HG02840 (cell line): ENCODE data around the gene MYO10.

ENCODE experiments used
- ATAC-seq: cut with Tn5 transposase; IDR thresholded peaks from one replicate; pipeline ENCODE4 v1.9.1; 2021; ENCODE audit warnings: mild to moderate bottlenecking, moderate library complexity, moderate number of reproducible peaks; ENCODE audit not compliant: unreplicated experiment, low FRiP score

Gene MYO10

DNA sequence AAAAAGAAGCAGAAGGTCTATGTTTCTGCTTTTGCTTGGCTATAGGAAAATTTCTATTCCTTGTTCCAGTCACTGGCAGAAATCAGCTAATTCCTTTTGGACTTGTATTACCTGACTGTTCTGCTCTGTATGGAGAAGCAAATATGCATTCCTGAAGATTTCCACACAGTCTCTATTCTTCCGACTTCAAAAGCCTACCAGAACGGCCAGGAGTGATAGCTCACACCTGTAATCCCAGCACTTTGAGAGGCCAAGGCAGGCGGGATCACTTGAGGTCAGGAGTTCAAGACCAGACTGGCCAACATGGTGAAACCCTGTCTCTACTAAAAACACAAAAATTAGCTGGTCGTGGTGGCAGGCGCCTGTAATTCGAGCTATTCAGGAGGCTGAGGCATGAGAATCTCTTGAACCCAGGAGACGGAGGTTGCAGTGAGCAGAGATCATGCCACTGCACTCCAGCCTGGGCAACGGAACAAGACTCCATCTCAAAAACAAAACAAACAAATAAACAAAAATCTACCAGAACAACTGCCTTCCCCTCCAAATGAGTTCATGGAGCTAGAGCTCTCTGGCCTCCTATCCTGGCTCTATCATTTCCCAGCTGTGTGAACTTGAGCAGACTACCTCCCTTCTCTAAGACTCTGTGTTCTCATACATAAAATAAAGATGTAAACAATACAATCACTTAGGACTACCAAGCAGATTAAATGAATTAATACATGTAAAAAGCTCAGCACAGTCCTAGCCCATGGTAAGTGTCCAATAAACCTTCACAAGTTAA is 17.0 kb downstream of the MYO10 start:
- no peak for ATAC-seq

DNA sequence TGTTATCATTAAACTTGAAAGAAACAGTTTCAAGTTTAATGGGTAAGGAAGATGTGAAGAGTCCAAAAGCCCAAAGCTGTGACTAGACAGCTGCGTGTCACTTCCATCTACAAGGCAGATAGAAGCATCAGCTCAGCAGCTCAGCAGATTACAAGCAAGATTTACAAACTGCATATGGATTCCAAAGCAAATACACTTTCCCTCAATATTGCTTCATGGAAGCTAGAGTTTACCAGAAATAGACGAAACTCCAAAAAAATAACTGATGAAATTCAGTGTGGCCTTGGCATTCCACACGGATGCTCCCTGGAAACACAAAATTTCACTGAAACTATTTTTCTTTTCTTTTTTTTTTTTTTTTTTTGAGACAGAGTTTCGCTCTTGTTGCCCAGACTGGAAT is 17.9 kb downstream of the MYO10 start:
- ATAC-seq: no peak

DNA sequence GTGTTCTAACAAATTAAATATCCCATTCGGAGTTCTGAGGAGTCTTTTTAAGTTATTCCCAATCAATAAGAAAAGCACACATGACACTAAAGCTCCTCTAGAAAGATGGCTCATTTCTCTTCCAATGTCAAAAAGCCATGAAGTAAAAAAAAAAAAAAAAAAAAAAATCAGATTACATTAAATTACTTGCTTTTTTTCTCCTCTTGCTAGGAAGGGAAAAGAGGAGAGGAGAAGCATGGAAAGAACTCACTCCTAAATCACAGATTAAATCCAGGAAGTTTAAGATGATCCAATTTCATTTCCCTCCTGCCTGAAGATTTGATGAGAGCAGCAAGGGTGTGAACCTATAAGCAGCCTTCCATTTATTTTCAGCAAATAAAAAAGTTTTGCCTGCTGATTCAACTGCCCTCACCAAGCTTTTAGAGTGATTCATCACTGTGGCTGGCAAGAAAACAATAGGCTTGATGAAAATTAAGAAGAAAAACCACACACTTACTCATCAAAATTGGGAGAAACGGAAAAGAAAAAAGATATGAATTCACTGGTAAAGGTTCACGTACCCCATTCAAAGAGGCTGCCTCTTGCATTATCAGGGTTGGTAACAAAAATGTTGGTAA is 19.7 kb downstream of the MYO10 start:
- ATAC-seq: no peak

DNA sequence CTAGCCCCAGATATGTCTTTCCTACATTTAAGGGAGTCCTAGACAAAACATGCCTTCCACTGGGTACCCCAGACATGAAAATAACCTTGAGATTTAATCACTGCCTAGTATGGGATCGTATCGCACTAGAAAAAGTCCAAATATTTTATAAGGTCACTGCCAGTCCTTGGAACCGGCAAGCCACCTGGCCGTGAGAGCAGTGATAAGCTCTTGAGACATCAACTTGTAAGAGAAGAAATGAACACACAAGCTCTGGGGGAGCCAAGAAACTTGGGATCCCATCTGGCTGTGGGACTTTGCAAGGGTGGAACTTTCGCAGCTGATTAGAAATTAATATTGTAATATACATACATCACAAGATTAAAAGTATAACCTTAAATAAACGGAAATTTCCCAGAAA is 21.5 kb downstream of the MYO10 start:
- ATAC-seq: no peak

DNA sequence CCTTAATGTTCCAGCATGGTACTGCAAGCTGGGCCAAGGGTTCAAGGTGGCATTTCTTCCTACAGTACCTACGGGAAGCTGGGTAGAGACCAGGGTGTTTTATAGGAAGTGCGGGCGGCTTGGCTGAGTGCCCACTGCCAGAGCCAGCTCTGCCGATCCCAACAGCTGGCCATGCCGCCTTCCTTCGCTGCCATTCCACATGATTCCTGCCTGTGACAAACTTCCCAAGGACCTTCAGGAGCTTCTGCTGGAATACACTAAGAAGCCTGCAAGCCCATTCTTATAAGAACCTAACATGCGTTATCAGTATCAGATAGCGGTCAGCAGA is 22.0 kb downstream of the MYO10 start:
- no peak for ATAC-seq

DNA sequence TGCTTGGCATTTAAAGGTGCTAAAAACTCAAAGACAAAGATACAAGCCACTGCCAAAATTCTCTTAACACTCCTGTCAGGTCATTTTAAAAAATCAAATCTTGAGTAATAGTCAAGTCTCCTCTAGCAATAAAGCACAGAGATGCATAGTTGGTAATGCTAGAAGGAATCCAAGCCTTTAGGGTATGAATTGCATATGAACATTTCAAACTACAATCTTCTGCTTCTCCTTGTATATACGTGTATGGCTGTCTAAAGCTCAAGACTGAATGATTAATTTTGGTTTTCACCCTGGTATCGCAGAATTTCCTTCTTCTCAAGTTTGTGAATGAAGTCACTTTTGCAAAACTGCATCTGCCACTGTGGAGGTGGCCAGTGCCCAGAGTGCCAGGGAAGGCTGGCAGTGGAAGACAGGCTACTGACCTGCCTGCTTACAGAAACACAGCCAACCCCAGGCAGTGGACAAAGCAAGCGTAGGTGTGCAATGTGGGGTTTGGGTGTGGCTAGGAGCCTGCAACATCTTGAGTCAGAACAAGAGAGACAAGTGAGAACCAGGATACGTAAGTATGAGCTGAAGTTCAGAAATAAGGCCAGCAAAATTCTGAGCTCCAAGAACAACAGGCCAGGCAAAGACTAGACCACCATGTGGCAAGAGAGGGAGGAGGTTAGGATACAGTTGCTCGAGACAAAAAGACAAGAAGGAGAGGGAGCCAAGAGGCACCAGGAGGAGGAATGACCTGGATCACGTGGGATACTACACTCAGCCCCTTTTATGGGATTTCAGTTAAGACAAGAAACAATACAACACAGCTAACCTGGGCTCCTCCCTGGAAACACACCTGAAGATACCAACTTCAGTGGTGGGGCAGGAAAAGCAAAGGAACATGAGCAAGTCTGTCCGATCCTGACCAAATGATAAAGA is 22.6 kb downstream of the MYO10 start:
- no peak for ATAC-seq

DNA sequence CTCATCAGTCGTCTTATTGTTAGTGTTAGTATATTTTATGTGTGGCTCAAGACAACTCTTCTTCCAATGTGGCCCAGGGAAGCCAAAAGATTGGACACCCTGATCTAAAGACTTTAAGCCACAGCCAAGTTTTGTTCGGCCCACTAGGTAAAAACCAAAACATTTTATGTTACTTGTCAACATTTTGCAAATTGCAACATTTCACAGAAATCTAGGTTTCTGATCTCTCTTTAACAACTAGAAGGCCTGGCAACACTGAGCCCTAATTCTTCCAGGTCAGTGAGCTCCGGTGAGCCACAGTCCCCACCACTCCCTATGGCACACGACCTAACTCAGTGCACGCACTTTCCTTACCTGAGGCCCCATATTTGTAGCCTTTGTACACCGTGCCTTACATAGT is 24.0 kb downstream of the MYO10 start:
- no peak for ATAC-seq

DNA sequence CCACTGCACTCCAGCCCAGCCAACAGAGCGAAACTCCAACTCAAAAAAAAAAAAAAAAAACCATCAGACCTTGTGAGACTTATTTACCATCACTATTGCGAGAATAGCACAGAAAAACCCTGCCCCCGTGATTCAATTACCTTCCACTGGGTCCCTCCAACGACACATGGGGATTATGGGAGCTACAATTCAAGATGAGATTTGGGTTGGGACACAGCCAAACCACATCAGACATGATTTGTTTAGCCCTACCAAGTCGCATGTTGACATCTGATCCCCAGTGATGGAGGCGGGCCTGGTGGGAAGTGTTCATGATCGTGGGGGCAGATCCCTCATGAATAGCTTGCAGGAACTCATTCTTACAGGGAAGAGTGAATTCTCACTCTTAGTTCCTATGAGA is 26.6 kb downstream of the MYO10 start:
- no peak for ATAC-seq

DNA sequence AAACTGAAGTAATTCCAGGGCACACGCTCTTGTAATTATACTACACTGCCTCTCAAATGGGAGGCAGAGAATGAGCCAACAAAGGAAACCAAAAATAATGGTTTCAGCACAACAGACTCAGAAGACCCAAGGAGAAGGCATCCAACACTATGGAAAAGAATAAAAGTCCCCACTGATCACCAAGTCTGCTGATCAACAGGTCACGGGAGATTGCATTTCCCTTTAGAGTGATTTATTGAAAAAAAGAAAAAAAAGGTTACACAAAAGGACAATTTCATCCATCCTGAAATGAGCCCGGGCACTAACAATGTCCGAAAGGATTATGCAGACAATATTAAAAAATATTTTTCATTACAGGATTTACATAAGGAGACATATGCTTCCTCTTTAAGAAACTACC is 28.8 kb downstream of the MYO10 start:
- no peak for ATAC-seq

DNA sequence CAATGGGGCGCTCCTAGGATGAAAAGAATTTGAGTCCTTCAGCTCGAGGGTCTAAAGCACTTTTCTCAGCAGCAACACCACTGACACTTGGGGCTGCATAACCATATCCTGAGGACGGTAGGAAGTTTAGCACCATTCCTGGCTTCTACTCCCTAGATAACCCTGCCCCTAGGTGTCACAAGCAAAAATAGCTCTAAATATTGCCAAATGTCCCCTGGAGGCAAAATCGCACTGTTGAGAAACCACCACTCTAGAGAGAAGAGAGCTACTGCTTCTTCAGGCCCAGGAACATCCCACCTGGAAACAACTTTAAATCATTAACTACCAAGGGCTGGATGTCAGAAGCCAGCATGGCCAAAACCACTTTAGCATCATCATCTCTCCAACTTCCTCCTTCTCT is 29.8 kb downstream of the MYO10 start:
- ATAC-seq: no peak

DNA sequence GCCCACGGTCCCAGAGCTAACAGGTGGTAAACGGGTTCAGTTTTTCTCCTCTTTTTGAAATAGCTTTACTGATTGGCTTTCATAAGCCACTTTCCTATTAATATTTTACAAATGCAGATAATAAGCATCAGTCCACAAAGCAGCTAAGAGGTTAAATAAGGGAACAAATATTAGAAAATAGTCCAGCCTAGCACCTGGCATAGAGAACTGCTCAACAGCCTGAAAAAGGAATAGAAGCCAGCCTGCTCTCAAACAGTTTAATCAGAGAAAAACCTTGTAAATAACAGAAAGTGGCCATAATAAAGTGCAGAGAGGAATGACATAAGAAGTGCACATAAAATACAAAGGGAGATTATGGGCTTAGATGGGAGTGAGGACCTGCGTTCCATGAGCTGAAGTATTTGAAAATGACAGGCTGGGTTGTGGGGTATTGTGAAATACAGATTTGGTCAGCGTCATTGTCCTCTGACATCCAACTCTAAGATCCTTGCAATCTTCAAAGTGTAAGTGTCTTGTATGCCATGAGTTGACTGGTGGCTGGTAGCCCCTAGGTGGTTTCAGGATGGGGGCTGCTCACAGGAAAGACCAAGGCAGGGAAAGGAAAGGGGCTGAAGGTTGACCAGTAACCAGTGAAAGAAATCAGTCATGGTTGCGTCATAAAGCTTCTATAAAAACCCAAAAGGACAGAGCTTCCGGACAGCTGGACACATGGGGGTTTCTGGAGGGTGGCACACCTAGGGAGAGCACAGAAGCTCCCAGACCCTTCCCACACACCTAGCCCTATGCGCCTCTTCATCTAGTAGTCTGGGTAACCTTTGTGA is 32.4 kb downstream of the MYO10 start:
- ATAC-seq: no peak

DNA sequence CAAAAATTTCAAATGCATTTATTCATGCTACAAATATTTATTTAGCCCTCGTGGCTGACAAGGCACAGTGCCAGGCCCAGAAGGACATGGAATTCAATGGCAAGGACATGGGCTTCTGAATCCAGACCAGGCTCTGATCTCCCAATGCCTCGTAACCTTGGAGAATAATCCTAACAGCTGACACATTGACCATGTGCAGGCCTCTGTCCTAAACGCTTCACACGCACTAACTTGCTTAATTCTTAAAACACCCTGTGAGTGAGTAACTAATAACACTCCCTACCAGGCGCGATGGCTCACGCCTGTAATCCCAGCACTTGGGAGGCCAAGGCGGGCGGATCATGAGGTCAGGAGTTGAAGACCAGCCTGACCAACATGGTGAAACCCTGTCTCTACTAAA is 33.2 kb downstream of the MYO10 start:
- ATAC-seq: no peak

DNA sequence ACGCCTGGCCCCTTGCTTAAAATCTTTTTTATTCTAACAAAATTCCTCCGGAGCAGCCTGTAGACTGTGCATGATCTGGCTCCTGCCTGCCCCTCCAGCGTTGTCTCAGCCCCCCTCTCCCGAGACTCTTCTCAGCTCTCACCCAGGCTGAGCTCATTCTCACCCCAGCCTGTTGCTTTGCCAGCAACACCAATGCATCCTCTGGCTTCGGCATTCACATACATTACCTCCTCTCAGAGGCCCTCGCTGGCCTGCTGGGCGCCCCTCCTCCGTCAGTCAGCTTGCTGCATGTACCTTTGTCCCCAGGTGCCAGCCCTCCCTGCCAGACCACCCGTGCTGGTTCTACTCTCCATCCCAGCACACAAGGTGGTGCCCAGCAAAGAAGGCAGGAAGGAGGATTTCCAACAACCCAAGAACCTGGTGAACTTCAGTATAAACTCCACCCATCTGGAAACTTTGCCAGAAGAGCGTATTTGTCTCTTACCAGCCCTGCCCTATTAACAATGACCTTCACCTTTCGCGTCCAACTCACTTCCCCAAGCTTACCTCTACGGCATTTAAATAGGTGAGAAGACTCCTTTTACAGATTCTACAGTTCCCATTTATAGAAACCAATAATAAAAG is 35.0 kb downstream of the MYO10 start:
- no peak for ATAC-seq

DNA sequence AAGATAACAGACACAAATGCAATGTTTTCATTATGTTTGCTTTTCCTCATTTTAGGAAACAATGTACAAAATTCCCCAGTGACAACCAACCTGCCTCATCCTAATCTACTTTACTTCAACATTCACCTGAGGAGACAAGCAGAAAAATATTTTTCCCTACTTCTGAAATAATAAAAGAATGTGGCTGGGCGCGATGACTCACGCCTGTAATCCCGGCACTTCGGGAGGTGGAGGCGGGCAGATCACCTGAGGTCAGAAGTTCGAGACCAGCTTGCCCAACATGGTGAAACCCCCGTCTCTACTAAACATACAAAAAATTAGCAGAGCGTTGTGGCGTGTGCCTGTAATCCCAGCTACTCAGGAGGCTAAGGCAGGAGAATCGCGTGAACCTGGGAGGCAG is 36.9 kb downstream of the MYO10 start:
- ATAC-seq: no peak

DNA sequence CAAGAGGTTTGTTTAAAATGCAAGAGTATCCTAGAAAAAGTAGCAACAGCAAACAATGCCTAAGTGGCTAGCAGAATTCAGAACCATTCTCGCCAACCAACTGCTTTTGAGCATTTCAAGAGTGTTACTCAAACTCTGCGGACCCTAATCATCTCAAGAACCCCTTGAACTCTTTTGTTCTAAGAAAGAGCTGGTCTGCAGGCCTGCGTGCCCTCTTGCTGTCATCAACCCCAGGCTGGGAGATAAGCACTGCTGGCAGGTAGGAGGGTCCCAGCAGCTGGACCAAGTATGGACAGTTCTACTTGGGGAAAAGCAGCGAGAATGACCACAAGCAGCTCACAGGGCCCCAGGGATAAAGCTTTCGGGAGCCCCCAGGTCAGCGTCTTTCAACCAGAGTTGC is 38.3 kb downstream of the MYO10 start:
- no peak for ATAC-seq

DNA sequence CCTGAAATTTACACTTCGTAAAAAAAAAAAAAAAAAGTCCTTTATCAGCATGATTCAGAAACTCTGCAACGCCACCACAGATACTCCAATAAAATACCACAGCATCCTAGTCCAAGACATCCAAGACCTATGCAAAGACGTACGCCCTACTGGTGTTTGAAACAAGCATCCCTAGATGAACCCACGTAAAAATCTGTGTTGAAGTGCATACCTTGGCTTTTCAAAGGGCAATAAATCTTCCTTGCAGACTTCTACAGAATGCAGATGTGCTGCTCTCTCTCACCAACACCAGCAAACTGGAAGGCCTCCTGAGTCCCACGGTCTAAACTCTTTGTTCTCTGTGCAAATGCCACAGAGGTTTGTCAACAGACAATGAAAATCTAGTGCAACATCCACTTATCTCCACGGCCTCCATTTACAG is 38.8 kb downstream of the MYO10 start:
- no peak for ATAC-seq

DNA sequence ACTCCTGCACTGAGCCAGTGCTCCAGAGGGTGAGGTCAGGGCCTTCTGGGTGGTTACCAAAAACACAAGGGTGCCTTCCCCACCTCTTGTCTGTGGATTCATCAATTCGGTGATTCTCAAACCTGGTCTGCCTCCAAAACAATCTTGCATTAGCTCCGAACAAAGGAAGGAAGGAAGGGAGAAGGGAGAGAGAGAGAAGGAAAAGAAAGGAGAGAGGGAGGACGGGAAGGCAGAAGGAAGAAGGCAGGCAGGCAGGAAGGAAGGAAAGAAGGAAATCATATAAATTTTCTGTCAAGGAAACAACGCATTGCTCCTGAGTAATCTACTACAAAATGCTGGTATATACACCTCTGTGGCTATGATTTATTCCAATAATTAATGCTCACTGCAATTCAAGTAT is 39.3 kb downstream of the MYO10 start:
- ATAC-seq: no peak

DNA sequence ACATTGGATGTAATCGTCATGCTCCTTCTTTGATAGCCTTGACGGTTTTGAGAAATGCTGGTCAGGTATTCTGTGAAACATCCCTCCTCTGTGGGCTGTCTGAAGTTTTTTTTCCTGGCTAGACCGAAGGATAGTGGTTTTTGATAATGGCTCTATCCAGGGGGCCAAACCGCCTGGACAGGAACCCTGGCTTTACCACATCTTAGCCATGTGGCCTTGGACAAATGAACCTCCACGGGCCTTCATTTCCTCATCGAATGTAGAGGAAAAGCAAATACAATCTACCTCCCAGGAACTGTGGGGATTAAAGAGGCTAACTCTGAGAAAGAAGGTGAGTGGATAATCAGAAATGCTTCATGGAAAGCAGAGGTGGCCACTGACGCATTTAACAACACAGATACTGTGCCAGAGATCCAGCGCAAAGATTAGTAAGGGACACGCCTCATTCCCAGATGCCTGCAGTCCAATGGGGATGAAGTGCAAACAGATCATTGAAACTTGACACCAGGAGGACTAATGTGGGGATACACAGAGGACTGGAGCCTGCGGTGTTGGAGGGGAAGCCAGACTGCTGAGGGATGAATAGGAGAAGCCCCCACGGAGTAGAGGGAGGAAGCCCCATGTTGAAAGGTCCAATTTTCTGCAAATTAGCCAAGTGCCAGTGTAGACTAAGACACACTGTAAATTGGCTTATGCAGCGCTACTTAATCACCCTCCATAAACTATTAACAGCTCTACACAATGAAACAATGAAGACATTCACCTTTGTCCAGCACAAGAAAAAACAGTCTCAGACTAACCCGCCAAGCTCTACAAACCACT is 41.6 kb downstream of the MYO10 start:
- ATAC-seq: no peak

DNA sequence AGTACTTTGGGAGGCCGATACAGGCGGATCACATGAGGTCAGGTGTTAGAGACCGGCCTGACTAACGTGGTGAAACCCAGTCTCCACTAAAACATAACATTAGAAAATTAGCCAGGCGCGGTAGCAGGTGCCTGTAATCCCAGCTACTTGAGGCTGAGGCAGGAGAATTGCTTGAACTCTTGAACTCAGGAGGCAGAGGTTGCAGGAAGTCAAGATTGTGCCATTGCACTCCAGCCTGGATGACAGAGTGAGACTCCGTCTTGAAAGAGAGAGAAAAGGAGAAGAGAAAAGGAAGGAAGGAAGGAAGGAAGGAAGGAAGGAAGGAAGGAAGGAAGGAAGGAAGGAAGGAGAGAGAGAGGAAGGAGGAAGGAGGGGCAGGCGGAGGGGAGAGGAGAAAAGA is 45.1 kb downstream of the MYO10 start:
- no peak for ATAC-seq
